ENCODE results near the gene CEBPG.

Gene CEBPG

DNA sequence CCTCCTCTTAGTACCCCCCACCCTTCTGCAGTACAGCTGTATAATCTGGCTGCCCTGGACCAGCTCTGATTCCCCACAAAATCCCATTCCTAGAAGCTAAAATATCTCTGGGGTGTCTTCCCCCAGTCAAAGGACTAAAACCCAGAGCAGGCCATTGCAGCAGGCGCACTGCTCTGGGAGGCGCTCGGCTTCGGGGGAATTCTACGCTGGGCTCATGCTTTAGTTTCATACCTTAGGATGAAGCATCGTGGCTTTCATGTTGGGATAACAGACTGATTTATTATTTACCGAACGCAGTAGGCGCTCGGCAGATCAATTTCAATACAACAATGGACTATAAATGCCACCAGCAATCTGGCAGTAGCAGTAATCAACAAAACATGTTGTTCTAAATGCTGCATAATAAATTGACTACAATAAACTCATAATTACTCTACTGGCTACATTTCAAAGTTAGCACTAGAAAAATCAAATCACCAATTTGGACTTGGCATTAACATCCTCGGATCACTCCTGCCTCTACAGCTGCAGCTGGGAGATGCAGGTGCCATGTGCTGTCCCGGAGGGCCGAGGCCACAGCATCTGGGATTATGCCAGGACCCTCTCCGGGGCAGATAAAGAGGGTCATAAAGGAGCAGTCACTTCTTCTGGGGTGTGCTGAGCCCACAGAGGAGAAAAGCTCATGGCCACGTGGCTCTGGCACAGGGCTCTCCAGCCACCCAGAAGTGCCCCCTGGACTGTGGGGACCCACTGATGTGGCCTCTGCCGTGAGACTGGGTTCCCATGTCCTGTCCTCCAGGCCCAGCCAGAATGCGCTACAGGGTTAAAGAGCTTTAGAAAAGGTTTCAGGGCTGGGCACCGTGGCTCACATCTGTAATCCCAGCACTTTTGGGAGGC, 35.3 kb downstream of the CEBPG start:
- DNase-seq, result no peak

DNA sequence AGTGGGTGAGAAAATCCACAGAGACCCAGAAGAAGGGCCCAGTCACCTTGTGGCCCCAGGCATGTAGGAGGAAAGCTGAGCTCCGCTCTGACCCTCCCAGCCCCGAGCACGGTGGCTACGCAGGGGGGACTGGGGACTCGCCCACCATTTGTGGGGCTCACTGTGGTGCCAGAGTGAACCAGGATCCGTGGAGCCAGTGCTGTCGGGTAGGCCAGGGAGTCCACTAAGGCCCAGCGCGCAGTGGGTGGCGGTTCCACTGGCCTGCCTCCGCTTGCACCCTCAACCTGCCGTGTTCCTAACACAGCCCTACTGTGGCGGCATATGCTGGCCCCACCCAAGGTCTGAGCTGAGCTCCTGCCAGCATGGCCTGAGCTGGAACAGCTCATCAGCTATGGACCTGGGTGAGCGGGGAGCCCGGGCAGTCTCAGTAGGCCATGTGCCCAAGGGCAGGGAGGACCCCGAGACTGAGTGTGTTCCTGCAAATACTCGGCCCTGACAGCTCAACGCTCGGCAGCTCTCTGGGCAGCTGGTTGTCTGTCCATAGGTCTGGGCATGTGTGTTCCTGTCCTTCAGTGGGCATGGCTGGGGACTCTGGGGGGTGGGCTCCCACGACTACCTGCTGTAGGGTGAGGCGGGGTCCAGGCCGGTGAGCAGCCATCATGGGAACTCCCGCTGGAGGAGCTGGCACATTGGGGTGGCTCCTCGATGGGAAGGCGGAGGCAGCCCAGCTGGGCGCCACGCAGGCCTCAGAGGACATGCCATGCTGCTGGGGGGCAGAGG, 36.6 kb downstream of the CEBPG start:
- DNase-seq, result no peak

DNA sequence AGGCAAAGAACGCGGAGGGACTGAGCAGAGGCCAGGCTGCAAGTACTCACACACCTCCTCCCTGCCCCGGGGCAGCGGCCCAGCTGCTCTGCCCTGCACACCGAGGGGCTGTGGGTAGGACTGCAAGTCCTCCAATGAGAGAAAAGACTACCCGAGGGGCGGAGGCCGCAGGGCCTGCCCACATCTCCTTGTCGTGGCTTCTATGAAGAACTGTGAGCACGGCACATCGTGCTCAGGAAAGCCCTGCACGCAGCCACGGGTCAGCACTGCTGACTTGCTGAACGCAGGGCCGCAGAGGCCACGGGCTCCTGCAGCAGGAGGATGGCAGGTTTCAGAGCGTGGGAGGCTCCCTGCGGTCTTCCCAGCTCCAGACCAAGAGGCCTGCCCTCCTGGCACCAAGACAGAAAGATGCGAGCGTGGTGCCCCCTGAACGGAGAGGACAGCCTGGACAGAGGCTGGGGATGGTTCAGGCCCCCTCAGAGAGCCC, 37.4 kb downstream of the CEBPG start:
- no peak for DNase-seq

DNA sequence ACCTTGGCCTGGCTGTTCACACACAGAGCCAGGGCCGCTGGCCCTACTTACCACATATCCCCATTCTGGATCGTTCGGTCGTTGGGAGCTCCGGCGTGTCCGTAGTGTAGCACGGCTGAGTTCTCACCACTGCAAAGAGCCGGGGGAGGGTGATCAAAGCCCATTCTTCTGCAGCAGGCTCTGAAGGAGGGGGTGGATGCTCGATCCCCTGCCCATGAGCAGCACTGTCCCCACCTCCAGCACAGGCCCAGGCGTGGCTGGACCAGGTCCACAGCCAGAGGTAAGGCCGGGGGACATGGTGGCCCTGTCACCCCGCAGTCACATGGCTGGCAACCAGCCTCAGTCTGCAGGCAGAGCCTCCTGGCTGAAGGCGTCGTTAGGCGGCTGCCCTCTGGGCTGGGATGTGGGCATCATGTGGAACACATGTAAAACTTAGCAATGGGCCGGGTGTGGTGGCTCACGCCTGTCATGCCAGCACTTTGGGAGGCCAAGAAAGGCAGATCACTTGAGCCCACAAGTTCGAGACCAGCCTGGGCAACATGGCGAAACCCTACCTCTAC, 38.2 kb downstream of the CEBPG start:
- DNase-seq, result no peak

DNA sequence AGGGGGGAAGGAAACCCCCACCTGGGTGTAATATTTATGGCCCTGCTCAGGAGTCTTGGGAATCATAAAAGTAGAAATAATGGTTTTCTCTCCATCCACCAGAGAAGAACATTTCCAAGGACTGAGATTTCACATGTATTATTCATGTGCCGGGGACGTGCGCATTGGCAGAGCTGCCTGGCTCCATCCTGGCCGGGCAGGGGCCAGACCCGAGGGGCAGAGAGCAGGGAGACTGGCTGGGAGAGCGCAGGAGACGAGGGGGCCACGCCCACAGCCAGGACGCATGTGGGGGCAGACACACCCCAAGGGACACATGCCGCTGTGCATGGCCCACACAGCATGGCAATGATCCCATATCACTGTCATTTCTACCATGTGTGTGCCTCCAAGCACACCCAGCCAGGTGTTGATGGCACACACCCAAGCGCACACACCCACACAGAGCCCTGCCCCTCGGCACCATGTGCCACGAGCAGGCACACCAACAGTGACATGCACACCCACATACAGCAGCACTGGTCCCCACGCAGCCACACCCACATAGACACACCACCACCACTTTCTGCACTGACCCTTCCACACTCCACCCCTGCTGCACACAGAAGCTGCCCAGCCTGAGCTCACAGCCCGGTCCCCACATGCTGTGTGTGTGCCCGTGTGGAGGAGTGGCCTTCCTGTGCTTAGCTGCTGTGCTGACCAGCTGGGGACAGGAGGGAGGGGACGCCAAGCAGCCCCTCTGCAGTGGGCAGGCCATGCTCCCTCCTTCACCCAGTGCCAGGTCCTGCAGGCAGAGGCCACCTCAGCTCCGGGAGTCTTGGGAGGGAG, 39.3 kb downstream of the CEBPG start:
- no peak for DNase-seq

DNA sequence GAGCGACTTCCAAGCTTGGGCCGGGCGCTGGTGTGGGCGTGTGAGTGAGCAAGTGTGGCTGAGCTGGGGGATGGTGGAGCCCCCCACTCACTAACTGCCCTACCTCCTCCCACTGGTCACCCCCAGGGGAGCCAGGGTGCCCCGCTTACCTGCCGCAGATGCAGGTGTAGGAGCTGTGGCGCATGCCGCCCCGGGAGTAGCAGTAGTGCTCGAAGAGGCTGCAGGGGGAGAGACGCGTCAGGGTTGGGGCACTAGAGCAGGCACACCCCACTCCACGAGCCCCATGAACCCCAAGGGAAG, 39.9 kb downstream of the CEBPG start:
- no peak for DNase-seq

DNA sequence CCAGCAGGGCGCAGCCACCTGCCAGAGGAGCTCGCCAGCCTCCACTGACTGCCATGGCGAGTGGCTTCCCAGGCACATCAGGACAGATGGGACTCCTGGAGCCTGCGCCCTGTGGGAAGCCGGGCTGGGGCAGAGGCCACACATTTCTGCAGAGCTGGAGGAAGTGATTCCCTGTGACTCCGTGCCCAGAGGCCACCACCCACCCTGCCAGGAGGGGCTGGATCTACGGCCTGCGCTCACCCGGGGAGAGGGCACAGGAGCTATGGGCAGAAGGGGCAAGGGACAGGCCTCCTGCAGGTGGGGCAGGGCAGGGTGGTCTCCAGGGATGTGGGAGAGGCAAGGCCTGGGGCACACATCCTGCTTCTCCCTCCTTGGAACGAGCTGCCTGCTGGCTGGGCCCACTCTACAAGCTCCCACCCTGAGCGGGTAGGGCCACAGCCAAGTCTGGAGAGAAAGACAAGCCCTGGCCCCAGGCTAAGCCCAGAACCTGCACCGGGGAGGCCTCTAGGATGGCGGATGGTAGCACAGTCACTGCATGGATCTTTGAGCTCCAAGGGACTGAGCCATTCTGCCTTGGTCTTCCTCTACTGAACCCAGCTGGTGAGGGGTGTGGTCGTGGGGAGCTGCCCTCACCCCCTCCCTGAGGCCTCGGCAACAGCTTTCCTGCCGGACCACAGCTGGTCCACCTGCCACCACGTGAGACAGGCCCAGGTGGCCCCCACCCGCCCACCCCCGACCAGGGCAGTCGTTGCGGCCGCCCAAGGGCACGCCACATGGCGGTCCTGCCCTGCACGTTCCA, 40.6 kb downstream of the CEBPG start:
- no peak for DNase-seq

DNA sequence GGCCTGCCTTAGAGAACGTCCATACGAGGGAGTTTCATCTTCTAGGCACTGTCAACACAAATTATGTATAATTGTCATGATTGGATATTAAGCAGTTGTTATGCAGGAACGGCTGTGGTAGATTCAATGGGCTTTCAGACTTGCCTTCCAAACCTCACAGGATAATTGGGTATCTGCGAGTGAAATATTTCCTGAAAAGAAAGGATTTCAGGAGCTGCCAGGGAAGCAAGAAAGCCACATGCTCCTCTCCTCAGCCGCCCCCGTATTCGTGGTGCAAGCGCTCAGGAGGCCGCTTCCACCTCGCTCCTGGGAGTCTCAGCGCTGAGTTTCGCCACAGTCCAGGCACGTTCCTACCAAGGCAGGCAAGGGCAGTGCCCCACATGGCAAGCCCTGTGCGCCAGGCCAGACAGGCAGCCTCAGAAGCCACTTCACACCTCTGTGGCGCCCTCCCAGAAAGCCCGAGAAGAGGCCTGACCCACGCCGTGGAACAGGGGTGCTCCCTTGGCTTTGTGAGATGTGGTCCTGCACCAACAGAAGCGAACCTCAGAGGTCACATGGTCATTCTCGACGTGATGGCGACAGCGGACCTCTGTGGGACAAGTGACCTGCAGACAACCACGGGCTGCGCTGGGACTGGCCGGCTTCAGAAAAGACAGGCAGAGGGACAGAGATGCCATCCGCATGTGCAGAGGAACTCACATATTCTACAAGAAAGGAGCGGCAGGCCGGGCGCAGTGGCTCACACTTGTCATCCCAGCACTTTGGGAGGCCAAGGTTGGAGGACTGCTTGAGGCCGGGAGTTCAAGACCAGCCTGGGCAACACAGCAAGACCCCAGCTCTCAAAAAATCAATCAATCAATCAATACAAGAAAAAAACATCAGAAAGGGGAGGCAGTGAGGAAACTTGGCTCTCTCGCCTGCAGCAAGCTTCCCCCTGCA, 41.4 kb downstream of the CEBPG start:
- no peak for DNase-seq

DNA sequence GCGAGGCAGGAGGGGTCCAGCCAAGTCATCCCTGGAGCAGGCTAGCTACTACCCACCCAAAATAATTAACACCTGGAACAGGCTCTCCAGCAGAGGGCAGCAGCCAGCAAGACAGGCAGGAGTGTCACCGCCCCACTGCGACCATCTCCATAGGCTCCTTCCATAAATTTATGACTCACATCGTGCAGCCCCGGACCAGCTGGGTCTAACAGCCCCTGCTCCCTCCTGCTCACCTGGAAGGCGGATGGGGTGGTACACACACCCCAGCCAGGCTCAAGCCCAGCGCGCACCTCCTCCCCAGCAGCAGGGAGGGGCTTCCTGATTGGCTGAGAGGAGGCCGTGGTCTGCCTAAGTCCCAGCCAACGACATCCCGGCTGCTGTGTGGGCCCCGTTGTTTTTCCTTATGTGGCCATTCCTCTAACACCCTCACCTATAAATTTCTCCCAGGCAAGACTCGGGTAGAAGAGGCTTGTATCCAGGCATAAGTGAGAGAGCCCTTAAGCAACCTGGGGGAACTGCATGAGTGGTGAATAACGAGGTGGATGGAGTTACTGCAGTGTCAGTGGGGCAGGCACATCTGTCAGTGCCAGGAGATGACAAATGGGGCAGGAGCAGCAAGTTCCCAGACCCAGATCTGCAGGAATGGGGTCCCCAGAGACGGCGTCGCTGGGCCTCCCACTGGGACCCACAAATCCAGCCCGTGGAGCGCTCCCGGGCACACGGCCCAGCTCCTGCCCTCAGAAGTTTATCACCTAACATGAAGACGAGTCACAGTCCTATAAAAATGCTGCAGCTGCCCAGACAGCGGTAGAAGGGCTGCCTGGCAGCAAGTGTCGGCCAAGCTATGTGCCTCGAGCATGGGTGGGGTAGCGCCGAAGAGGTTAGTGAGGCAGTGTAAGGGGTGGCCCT, 43.1 kb downstream of the CEBPG start:
- peak; percentile 80 to 82 for DNase-seq

DNA sequence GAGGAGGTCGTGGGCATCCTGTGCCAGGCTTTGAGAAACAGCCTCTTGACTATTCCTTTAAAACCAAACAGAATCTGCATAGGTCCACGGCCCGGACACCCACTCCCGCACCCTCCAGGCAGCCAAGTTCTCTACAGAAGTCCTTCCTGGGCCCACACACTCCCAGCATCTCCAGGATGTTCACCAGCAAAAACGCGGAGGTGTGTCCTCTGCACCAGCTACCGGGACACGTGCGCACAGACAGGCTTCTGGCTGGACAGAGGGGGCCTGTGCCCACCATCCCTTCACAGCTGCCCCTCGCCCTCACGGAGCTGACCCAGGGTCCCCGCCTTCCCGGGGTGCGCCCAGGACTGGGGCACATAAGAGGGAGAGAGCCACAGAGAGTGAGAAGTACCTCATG, 44.2 kb downstream of the CEBPG start:
- DNase-seq, result no peak

DNA sequence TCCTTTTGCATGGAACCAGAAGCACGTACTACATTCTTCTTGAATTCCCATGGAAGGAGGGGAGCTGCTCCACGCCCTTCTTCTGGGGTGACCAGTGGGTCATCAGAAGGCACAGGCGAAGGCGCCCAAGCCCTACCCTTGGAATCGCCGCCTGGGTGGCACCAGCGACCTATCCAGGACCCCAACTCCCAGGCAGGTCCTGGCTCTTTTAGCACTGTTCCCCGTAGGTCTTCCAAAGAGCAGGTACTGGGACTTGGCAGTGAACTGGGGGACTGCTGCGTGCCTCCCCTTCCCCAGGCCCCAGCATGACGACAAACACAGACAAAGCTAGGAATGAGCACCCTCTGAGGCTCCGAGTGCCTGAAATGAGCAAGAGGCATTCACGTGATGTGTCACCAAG, 45.0 kb downstream of the CEBPG start:
- no peak for DNase-seq

DNA sequence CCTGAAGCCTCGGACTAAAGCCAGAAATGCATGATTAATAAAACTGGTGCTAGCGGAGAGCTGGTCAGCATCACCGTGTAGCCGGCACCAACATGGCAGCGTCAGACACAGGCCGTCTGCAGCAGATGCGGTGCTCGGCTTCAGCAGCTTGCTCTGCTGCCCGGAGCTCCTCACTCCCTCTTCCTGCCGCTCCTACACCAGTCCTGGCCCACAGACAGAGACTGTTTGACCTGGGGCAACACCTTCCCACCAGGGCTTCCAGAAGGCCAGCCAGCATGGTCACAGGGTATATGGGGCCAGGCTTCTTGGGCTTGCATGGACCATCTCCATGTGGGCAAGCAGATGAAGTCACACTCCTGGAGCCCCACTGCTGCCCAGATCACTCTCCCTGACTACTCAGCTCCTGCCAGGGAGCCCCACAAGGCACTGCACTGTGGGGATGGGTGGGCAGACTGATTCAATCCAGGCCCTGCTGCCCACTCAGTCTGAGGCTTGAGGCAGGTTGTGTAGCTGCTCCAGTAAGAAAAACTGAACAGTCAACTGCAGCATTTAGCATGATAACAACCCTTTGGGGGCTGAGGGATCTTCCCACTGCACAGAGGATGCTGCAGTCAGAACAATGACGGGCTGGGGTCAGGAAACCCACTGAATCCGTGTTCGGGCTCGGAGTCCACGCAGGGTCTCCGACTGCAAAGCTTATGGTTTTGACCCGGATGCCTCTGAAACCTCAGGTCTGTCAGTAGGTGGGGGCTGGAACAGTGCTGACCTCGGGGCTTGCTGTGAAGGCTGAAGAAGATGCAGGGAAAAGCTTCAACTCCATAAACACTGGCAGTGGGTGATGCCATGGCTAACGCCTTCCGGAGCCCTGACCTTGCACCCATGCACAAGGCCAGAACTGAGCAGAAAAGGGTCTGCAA, 45.6 kb downstream of the CEBPG start:
- no peak for DNase-seq

DNA sequence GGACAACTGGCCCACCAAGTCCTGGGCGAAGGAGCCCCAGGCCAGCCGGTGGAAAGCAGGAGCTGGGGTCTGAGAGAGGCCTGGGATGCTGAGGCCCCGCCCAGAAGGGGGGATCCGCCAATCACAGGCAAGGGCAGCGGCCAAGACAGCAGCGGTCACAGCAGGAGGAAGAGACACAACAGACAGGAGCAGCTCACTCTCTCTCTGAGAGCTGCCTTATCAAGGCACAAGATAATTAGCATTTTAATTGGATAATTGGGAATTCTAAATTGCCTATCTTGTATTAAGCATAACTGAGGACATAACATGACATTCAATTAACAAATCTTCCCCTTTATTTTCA, 46.2 kb downstream of the CEBPG start:
- DNase-seq, result no peak

DNA sequence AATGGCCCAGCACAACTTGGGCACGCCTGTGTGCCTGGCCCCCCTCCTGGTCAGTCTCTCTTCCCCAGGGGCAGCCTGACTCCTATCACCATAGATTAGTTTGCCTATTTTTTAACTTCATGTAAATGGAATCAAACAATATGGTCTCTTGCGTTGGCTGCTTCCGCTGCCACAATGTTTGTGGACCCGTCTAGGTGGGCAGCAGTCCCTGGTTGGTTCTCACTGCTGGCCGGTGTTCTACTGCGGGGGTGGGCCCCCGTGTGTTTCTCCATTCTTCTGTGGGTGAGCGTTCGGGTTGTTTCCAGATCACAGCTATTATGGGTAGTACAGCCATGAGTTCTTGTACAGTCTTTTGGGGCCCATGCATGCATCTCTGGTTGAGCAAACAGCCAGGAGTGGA, 47.3 kb downstream of the CEBPG start:
- DNase-seq, result no peak

DNA sequence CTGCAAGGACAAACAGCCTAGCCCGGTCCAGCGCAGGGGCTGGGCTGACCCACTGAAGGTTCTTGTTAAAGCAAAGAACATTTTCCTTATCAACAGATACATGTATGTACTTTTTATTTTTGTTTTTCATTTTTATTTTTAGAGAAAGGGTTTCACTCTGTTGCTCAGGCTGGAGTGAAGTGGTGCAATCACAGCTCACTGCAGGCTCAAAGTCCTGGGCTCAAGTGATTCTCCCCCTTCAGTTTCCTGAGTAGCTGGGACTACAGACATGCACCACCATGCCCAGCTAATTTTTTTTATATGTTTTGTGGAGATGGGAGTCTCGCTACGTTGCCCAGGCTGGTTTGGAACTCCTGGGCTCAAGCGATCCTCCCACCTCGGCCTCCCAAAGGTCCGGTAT, 47.9 kb downstream of the CEBPG start:
- no peak for DNase-seq

DNA sequence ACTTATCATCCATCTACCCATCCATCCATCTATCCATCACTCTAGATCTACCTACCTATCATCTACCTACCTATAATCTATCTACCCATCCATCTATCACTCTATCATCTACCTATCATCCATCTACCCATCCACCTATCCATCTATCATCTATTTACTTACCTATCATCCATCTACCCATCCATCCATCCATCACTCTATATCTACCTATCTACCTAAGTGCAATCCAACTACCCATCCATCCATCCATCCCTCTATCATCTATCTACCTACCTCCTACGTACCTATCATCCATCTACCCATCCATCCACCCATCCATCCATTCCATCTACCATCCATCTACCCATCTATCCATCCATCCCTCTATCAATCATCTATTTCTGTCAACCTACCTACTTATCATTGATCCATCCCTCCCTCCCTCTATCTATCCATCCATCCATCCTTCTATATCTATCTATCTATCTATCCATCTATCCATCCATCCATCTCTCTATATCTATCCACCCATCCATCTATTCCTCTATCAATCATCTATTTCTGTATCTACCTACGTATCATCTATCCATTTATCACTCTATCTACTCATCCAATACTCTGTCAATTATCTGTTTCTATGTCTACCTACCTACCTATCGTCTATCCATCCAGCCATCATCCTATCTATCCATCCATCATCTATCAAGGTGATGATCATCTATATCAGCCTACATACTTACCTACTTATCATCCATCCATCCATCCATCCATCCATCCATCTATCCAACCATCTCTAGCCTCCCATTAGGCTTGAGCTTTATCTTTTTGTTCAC, 49.1 kb downstream of the CEBPG start:
- DNase-seq, result no peak

DNA sequence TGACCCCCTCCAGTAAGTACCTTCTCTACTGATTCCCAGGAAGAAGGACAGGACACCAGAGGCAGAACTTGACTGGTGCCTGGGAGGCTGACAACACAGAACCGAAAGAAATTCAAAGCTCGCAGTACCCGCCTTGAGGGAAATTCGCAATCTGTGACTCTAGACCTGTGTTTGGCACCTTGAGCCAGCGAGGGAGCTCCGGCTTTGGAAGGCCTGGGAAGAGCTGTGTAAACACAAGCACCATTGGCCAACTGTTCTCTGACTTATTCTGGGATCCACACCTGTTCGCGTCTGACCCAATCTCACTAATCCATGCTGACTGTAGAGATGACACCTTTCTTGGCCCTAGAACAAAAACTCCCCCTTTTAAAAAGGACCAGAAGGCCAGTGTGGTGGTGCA, 50.7 kb downstream of the CEBPG start:
- DNase-seq, result no peak
